WTC11 (cell line): Measurements from ENCODE around the gene PLIN4. TPM values are rescaled to one million over a fixed set of nuclear protein-coding genes. Genes with fewer than 3 reads are reported as not detected.

Source experiments
- ATAC-seq: fragments of 200-7000 bp; cut with Tn5 transposase; 2 replicates; pipeline ENCODE4 v1.10.0; 2021; ENCODE audit warnings: mild to moderate bottlenecking, moderate library complexity
- CTCF ChIA-PET: fragments of 300-600 bp; sonication (Branson Sonifier 250); formaldehyde crosslinking; loops from one replicate; lab custom pipeline; 2021; ENCODE audit warnings: antibody characterized with exemption; lab: Charles Lee
- POLR2A ChIA-PET: fragments of 350-600 bp; sonication (Branson Sonifier 250); formaldehyde crosslinking; loops from one replicate; lab custom pipeline; 2021; ENCODE audit warnings: antibody characterized with exemption; lab: Charles Lee
- DNase-seq: peaks from one replicate; pipeline ENCODE4 v3.0.0; 2021; ENCODE audit warnings: low spot score
- H3K27ac Mint-ChIP-seq: 2 replicates; pipeline ENCODE4 v1.8.0; 2021; ENCODE audit warnings: mixed read lengths
- H3K27me3 Mint-ChIP-seq: 2 replicates; pipeline ENCODE4 v1.8.0; 2021; ENCODE audit warnings: low read depth, mild to moderate bottlenecking, moderate library complexity, mixed read lengths
- H3K36me3 Mint-ChIP-seq: 2 replicates; pipeline ENCODE4 v1.8.0; 2021; ENCODE audit warnings: mixed read lengths
- H3K4me1 Mint-ChIP-seq: 2 replicates; pipeline ENCODE4 v1.8.0; 2022; ENCODE audit warnings: mixed read lengths
- H3K4me3 Mint-ChIP-seq: 2 replicates; pipeline ENCODE4 v1.8.0; 2021; ENCODE audit warnings: mild to moderate bottlenecking, moderate library complexity, mixed read lengths
- H3K9me3 Mint-ChIP-seq: 2 replicates; pipeline ENCODE4 v1.8.0; 2021; ENCODE audit warnings: mixed read lengths
- ATF1 ChIP-seq: sonication (generic); formaldehyde crosslinking; IDR thresholded peaks from 2 replicates; pipeline ENCODE4 v1.8.1; 2023; ENCODE audit warnings: mild to moderate bottlenecking, moderate library complexity, missing genetic modification reagents
- ATF6 ChIP-seq: sonication (generic); formaldehyde crosslinking; IDR thresholded peaks from 2 replicates; pipeline ENCODE4 v1.8.1; 2023; ENCODE audit warnings: mild to moderate bottlenecking, missing genetic modification reagents
- CDX4 ChIP-seq: fragments of 250-450 bp; sonication (Bioruptor Pico); IDR thresholded peaks from 2 replicates; pipeline ENCODE4 v1.9.0; 2021; ENCODE audit warnings: moderate library complexity, mild to moderate bottlenecking, inconsistent platforms, borderline replicate concordance
- E2F4 ChIP-seq: sonication (generic); formaldehyde crosslinking; IDR thresholded peaks from 2 replicates; pipeline ENCODE4 v1.8.1; 2022; ENCODE audit warnings: low read depth, mild to moderate bottlenecking, moderate library complexity, missing genetic modification reagents, borderline replicate concordance
- FOXP4 ChIP-seq: sonication (generic); formaldehyde crosslinking; IDR thresholded peaks from 2 replicates; pipeline ENCODE4 v1.8.0; 2022; ENCODE audit warnings: mild to moderate bottlenecking, missing genetic modification reagents
- JAZF1 ChIP-seq: fragments of 250-450 bp; sonication (Bioruptor Pico); IDR thresholded peaks from 2 replicates; pipeline ENCODE4 v1.9.0; 2021; ENCODE audit warnings: moderate library complexity, mild to moderate bottlenecking, inconsistent platforms
- NR2C2 ChIP-seq: sonication (generic); formaldehyde crosslinking; IDR thresholded peaks from 2 replicates; pipeline ENCODE4 v1.8.0; 2022; ENCODE audit warnings: mild to moderate bottlenecking, missing genetic modification reagents
- NR3C1 ChIP-seq: sonication (generic); formaldehyde crosslinking; conservative IDR thresholded peaks from 2 replicates; pipeline ENCODE4 v1.8.1; 2023; ENCODE audit warnings: low read depth, mild to moderate bottlenecking, missing genetic modification reagents
- PREB ChIP-seq: sonication (generic); formaldehyde crosslinking; IDR thresholded peaks from 2 replicates; pipeline ENCODE4 v1.8.1; 2022; ENCODE audit warnings: mild to moderate bottlenecking, missing genetic modification reagents, moderate library complexity, borderline replicate concordance
- SMAD3 ChIP-seq: sonication (generic); formaldehyde crosslinking; IDR thresholded peaks from 2 replicates; pipeline ENCODE4 v1.8.0; 2022; ENCODE audit warnings: missing genetic modification reagents, mild to moderate bottlenecking, borderline replicate concordance
- TEAD4 ChIP-seq: sonication (generic); formaldehyde crosslinking; IDR thresholded peaks from 2 replicates; pipeline ENCODE4 v1.8.0; 2022; ENCODE audit warnings: mild to moderate bottlenecking, missing genetic modification reagents
- USF2 ChIP-seq: sonication (generic); formaldehyde crosslinking; IDR thresholded peaks from 2 replicates; pipeline ENCODE4 v1.8.1; 2023; ENCODE audit warnings: mild to moderate bottlenecking, missing genetic modification reagents, moderate library complexity
- ZNF232 ChIP-seq: sonication (generic); formaldehyde crosslinking; IDR thresholded peaks from 2 replicates; pipeline ENCODE4 v1.8.0; 2022; ENCODE audit warnings: mild to moderate bottlenecking, missing genetic modification reagents
- ZNF263 ChIP-seq: sonication (generic); formaldehyde crosslinking; IDR thresholded peaks from 2 replicates; pipeline ENCODE4 v1.8.1; 2022; ENCODE audit warnings: low read depth, mild to moderate bottlenecking, moderate library complexity, missing genetic modification reagents
- ZNF281 ChIP-seq: sonication (generic); formaldehyde crosslinking; IDR thresholded peaks from 2 replicates; pipeline ENCODE4 v1.8.0; 2023; ENCODE audit warnings: mild to moderate bottlenecking, missing genetic modification reagents
- ZNF396 ChIP-seq: fragments of 250-450 bp; sonication (Bioruptor Pico); IDR thresholded peaks from 2 replicates; pipeline ENCODE4 v1.8.0; 2021; ENCODE audit warnings: mild to moderate bottlenecking, moderate library complexity, borderline replicate concordance
- ZNF532 ChIP-seq: fragments of 250-450 bp; sonication (Bioruptor Pico); IDR thresholded peaks from 2 replicates; pipeline ENCODE4 v1.9.0; 2021; ENCODE audit warnings: mild to moderate bottlenecking, borderline replicate concordance
- total RNA-seq: library from RNA; stranded (reverse); gene quantifications from 3 replicates; pipeline ENCODE4 v1.2.3, GENCODE V29; 2021

Gene PLIN4
- total RNA-seq, 1 experiment from 2014 or later = 0.35 TPM

- POLR2A ChIA-PET = no interaction called here
- no peak for ATAC-seq
- H3K4me1 Mint-ChIP-seq = no peaks in the 10 kb centered on the region
- TF ChIP-seq CDX4 (no peak), TEAD4 (no peak), USF2 (CRISPR knock-in tag) (no peak), JAZF1 (no peak), ZNF281 (CRISPR knock-in tag) (no peak), ZNF232 (CRISPR knock-in tag) (no peak), ZNF532 (no peak), FOXP4 (no peak), ZNF396 (CRISPR knock-in tag) (no peak), ZNF263 (CRISPR knock-in tag) (no peak), E2F4 (CRISPR knock-in tag) (no peak), NR3C1 (CRISPR knock-in tag) (no peak), SMAD3 (CRISPR knock-in tag) (no peak), PREB (CRISPR knock-in tag) (no peak), ATF6 (no peak), ATF1 (CRISPR knock-in tag) (no peak), NR2C2 (CRISPR knock-in tag) (no peak)
- TF ChIP-seq, all 79 proteins: peak for 0
- H3K27ac Mint-ChIP-seq = no peak overlapping the region
- H3K36me3 Mint-ChIP-seq = no peaks in the 10 kb centered on the region
- CTCF ChIA-PET = interaction anchor here (0.6 to 1.8 kb wide), 10 partner anchors 14 to 116 kb away, joined by 3 to 14 read pairs (median 4); partner anchors contain the start of gene PLIN5
- no peak for DNase-seq
- H3K4me3 Mint-ChIP-seq = no peak overlapping the region
- H3K27me3 Mint-ChIP-seq = peaks cover 55% of the 10 kb centered on the region
- no peaks in the 10 kb centered on the region for H3K9me3 Mint-ChIP-seq
Measured at GRCh38 chr19:4521170-4521887, 3.0 kb upstream of the PLIN4 start.
